CD4-positive, alpha-beta T cell treated with Interleukin-12 subunit alpha and Interleukin-12 subunit beta, for 1 hour (primary cell): ENCODE measurements around the gene MTMR11.

Experiments
- DNase-seq: peaks from one replicate; pipeline ENCODE4 v3.0.0-alpha.2; 2020

MTMR11 gene

DNA sequence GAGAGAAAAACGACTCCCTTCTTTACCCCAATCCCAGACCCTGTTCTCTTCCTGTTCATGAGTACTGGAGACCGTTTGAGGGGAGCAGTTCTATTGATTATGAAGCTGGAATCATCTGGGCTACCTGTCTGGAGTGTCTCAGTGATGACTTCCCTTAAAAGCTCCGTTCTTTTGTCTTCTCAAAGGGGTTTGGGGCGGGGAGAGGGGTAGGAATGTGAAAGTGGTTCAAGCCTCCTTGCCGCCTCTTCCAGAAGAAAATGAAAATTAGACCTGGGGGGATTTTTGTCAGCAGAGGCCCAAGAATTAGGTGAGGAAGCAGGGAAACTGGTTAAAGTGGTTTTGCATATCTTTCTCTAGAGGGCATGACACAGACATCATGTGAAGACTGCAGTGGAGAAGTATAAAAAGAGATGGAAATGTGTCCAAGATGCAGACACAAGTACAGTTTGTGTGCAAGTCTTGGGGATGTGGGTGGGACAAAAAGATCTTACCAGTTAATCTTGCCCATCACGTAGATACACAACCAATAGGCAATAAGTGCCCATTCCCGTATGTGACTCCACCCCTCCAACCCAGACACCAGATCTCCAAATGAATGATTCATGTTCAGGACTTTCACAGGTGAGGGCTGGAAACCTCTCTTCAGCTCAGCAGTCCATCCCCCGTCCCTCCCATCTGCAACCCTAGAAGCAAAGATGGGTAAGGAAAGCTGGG is 470 bp upstream of the MTMR11 start:
- no peak for DNase-seq

DNA sequence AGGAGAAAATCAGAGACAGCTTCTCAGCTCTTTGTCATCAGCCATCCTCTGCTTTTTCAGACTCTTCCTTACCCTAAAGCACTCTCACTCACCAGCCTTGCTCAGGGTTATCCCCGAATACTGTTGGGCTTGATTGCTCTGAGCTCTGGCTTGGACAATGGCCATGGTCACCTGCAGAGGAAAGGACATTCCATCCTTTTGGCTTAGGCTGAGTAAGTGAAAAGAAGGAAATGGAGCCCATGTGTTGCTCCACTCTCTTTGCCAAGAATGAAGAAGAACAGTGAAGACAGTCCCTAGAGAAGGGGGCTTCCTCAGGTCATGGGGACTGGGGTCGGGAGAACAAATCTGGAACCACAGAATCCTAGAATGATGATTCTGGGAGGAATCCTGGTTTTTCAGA is 2.3 kb downstream of the MTMR11 start:
- no peak for DNase-seq

DNA sequence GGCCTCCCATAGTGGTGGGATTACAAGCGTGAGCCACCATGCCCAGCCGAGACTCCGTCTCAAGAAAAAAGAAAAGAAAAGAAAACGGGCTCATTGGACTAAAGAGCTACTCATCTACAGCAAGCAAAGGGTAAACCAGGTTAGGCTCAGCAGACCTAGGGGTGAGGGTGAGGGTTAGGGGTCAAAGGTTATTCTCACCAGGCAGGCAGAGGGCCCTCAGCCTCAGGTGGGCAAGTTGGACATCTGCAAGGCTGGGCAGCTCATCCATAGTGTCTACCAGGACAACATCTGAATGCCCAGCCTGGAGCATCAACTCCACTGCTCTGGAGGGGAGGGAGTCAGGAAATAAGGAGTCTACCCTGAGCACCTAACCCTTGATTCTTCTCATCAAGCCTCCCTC is 3.5 kb downstream of the MTMR11 start:
- DNase-seq: no peak

DNA sequence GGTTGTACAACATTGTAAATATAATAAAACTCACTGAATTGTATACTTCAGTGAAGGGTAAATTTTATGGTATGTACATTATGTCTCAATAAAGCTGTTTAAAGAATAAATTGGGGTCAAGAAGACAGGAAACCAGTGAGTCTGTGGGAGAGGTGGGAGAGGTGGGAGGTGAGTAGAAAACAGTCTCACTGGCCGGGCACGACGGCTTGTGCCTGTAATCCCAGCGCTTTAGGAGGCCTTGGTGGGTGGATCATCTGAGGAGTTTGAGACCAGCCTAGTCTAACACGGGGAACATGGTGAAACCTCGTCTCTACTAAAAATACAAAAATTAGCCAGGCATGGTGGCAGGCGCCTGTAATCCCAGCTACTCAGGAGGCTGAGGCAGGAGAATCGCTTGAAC is 4.2 kb downstream of the MTMR11 start:
- DNase-seq: no peak

DNA sequence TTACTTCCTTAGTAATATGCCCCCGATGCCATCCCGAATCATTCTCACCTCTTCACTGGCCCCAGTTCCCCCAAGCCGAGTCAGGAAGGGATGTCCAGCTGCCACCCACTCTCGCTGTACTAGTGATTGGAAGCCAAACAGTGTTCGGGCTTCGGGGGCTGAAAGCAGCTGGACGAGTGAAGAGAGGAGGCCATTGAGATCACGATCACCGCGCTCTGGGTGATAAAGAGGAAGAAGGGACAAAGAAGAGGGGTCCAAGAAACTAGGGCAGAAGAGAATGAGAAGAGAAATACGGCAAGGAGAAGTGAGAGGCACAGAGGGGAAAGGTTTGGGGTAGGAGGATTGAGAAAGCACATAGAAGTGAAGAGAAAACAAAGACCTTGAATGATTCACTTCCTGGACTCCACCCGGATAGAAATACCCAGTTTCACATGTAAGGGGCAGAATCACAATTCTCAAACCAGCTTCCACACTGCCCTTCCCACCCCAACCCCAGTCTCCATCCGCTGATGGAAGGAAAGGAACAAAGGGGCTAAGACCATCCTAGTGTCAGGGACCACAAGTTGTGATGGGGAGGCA is 5.4 kb downstream of the MTMR11 start:
- no peak for DNase-seq

DNA sequence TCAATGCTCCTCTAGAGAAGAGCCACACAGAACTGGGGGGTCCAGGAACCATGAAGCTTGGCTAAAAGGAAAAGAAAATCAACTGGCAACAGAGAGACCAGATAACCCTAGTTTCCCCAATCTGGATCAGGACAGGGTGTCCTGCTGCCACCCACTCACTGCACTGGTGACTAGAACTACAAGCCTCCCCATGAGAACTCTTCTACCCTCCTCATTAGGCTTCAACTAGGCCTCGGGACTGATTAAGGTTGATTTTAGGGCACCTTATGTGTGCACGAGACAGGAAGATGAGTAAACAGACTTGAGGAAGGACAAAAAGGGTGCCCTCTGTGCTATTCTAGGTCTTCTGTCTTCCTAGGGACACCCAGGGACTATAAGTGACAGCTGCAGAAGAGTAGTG is 6.8 kb downstream of the MTMR11 start:
- no peak for DNase-seq

DNA sequence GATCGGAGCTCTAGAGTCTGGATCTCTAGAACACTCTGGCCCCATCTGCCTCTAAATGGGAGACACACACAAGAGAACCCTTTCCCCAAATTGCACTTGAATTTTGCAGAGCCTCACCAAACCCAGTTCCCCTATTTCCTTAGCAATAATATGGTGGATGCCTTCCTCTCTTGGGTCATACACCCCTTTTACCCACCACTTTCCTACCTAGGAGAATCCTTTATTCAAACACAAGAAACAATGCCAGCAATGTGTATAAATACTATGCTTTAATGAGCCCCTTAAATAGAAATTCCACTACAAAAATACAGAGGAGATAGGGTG is 8.3 kb downstream of the MTMR11 start:
- no peak for DNase-seq

DNA sequence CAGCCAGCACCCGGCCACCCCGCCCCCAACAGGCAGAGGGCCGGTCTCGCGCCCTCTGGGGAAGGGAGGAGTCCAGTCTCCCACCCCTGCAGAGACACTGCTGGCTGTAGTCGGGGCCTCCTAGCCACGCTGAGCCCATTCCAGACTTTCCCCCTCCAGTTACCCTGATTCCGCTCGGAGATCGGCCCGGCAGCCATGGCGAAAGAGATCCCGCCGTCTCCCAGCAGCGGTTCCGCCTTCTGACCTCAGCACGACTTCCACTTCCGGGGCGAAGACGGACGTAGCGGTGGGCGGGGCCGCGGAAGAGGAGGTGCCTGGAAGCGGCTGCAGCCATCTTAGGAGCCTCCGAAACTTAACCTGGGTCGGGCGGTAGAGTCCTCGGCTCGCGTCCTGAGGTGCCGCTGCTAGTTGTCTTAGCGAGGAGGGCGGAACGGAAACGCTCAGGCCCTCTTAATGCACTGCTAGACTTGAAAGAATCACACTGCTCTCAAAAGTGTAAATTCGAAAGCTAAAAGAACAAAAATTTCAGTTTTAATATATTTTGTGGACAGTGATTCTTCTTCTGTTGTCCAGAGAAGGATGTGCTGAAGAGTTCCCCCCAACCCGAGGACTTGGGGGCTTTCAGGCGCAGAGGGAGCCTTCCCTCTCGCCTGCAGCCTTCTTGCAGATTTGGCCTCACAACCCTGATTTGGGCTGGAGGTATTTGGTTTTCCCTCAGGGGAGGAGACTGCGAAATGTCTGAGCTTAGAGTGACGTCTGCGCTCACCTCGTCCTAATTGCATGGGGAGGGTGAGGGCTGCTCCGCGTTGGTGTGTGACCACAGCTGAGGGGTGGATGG is 8.9 kb downstream of the MTMR11 start, which contains the start of gene SF3B4:
Gene SF3B4 (minus strand): TSS at position 241 of the 838 bp plus-strand sequence. CDS start 44 bp downstream, at position 197.
- DNase-seq: peak; percentile 95

DNA sequence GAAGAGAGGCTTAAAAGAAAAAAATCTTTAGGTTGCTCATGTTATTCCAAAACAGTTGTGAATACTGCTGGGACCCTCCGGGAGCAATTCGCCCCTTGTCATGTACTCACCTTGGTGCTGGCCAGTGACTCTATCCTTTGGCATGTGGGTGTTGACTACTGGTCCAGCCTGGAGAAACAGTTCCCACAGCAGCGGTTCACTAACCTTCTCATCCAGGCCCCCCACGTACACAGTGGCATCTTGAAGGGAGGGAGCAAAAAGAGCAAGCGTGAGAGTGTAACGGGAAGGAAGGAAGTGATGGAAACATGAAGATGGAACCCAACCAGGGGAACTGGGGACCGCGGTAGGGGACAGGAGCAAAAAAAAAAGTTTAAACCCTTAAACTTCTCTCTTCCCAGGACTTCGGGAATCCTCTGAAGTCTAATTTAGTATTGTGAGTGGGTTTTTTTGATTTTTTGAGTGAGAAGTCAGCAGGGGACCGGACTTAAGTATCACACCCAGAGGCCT is 9.6 kb downstream of the MTMR11 start:
- no peak for DNase-seq

DNA sequence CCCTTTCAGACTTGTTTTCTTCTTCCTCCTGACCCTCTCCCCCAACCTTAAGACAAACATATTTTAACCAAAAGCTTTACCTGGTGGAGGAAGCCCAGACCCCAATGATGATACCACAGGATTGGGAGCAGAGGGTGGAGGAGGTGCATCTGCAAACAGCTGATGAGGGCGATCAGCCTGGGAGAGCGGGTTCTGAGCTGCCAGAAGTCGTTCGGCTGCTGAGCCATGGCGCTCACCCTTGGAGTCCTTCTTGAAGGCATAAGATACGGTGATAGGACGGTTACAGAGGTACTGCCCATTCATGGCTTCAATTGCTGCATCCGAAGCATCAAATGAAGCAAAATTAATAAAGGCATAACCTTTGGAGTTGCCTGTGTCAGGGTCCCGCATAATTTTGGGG is 10.4 kb downstream of the MTMR11 start:
- DNase-seq: no peak

DNA sequence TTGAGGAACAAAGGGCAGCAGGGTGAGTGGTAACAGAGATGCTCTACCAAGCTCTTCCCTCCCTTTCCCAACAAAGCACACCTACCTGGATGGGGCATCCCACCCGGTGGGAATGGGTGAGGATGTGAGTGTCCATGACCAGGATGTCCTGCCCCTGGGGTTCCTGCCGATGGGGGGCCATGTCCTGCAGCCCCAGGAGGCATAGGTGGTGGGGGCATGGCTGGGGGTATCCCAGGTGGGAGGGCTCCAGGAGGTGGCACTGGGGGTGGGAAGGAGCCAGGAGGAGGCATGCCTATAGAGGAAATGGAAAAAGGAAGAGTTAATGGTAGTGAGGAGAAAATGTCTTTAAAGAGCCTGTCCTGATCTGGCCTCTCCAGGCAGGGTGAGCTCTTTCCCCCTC is 10.9 kb downstream of the MTMR11 start:
- no peak for DNase-seq

DNA sequence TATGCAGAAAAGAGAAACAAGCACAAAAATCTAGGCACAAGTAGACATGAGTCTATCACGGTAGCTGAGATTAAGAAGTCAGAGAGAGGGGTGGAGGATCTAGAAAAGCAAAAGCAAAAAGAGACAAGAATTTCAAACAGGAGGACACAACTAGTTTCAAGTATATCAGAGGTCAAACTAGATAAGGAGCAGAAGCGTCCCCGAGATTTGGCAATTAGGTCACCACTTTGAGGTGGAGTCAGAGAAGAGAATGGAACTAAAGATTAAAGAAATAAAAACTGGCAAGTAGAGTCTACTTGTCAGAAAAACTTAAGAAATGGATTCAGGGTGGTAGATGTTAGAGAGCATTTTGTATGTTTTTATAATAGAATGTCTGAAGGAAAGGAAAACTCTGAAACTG is 11.3 kb downstream of the MTMR11 start:
- DNase-seq: no peak

DNA sequence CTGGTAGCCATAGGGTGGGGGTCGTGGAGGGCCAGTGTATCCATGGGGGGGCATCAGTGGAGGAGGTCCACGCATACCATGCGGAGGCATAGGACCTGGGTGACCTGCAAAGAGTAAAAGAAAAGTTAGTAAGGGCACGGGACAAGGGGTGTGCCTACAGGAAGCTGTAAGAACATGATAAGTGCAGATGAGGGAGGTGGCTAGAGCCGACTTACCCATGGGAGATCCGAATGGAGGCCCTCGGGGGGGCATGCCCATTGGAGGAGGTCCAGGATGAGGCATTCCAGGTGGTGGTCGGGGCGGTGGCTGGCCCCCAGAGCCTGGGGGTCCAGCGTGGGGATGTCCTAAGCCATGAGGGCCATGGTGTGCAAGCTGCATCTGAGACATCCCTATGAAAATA is 13.1 kb downstream of the MTMR11 start:
- DNase-seq: no peak

DNA sequence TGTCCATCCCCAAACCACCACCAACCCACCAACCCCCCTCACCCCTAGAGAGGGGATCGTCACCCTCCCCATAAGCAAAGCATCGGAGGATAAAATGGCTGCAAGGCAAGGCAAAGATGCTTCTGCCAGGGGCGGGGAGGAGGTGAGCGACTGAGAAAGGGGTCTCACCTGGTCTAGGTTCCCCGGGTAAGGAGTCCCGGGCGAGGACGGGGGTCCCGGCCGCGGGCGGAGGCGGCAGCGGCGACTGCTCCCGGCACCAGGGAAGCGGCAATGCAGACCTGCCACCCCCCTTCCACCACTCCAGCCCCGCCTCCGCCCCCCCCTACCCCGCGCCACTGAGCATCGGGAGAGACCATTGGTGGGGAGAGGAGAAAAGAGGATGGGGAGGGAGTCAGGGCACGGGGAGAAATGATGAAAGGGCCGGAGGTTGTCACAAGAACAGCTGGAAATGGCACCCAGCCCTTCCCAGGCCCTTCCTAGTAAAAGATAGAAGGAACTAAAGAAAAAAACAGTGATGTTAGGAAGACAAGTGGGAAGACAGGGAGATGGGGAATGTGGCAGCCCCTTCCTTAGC is 19.0 kb downstream of the MTMR11 start, which contains the start of gene SV2A:
Gene SV2A (minus strand): TSS at position 274 of the 574 bp plus-strand sequence. CDS start 4,004 bp downstream, outside the sequence.
- DNase-seq: peak; percentile 55

DNA sequence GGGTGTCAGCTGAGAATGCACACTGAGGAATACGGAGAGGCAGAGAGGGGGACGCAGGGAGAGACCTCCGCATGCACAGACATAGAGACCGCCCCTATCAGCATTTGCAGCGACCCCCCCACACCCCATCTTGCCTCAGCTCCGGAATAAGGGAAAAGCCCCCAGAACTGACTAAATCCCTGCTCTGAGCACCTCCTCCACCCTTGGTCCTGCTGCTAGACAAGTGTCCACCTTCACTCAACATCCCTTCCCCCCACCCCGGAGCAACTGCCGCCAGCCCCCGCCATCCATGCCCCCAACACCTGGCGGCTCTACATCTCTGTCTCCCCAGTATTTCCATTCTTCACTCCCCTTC is 19.8 kb downstream of the MTMR11 start:
- DNase-seq: no peak

DNA sequence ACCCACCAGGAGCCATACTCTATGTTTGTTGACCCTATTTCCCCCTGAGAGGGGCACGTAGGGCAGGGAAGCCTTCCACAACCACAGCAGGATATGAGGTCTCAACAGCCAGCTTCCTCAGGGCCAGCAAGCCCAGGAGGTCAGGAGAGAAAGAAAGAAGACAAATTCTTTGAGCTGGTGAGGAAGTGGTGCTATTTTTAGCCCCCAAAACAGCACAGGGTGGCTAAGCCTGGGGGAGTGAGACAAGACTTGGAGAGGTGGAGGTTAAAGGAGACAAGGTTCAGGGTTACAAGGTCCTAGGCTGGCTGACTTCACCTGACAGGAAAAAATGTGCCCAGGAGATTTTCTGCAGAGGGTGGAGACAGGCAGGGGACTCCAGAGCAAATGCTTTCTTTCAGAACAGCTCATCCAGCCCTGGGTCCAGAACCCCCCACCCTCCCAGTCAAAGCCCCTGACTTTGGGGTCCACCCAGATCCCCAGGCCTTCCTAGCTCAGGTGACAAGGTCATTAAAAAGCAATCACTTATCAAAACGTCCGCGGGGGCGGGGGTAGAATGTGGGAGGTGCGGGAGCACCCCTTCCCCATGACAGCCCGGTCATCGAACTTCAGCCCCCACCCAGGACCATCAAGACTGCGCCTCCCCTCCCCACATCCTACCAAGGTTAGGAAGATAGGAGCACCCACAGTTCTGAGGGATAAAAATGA is 20.3 kb downstream of the MTMR11 start:
- DNase-seq: no peak

DNA sequence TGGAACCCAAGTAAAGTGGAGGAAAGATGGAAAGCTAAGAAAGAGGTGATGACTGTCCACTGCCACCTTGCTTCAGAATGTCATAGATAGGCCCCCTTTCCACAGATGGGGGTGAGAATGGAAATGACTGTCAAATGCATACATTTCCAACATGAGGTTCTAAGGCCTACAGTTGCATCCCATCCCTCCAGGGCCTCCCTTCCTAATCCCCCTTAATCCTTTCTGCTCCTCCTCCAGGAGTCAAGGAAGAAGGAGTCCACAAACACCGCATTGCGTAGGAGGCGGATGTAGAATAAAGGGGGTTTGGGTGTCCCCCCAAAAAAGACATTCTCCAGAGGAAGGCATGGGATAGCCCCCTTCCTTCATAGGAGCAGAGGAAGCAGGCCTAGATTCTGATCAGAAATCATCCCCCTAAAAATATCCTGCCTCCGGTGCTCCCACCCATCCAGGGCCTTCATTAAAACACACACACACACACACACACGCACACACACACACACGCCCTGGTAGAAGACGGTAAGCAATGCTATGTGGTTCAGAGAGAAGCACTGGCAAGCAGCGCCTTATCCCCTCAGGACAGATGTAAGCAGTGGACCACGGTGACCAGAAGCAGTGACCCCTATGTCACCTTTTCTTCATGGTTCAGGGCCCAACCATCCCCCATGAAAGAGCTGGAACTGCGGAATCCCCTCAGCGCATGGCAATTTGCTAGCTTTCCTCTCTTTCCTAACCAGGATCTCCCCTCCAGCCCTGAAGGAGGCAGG is 21.1 kb downstream of the MTMR11 start:
- no peak for DNase-seq

DNA sequence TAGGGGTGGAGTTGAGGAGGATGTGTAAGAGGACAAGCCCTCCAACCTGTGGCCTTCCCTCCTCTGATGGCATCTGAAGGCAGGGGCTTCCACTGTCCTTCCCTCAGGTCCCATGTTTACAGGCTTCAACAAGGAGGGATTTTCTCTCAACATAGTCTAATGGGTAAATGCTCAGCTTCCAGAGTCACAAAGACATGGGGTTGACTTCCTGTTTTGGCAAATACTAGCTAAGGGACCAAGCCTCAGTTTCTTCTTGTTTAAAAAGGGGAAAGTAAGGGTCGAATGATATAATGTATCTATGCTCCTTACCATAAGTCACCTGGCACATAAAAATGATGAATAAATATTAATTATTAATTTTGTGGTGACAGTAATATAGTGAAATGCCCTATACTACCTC is 22.1 kb downstream of the MTMR11 start:
- no peak for DNase-seq

DNA sequence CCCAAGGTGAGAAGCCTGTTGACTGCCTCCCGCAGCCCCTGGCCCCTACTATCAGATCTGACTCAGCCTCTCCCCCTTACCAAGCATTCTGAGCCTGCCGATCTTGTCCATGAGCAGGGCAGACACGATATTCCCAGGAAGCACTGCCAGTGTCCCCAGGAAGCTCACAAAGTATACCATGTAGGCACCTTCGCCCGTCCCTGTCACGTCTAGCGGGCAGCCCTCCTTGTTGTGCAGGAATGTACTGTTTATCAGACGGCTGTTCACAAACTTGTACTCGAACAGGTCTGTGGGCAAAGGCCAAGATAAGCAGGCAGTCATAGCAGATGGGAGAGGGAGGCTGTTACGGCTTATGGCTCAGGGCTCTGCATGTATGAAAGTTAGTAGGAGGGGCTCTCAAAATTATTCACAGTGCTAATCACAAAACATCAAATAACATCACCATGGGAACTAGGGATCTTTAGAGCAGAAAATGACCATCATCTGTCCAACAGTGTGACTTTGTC is 30.1 kb downstream of the MTMR11 start:
- DNase-seq: no peak

DNA sequence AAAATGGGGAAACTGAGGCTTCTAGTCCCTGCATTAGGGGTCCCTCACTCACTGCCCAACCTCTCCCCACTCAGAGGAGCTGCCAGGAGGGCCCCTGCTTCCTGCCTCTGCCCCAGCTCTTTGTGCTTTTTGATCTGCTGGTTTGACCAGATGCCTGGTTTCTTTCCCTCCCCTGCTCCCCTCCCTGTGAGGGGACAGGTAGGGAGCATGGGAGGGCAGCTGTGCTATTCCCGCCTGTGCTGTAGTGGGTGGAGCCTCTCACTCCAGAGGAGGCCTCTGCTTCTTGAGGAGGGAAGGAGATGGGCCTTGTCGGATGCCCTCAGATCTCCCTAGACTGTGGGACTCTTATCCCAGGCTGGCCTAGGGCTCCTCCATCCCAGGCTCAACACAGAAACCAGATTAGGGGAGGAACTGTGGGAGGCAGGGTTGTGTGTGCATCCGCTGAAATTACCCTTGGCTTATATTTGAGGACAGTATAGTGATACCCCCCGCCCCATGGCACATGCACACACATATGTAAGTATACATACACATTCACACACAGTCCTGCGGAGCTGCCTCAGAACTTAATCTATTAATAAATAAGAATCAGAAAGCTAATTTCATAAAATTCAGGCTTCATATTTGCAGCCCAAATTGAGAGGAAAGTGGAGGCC is 32.7 kb downstream of the MTMR11 start:
- no peak for DNase-seq
